Choroid plexus epithelial cell (primary cell): ENCODE results near the gene UNC93B1.

ENCODE experiments used
- DNase-seq: peaks from one replicate; pipeline ENCODE4 v3.0.0-alpha.2; 2010; ENCODE audit warnings: low read depth
- H3K4me3 ChIP-seq: 2 replicates; pipeline ENCODE4 v1.5.1; 2011; ENCODE audit warnings: low read depth, mild to moderate bottlenecking, control low read depth, low read length, moderate library complexity
- CTCF ChIP-seq: conservative IDR thresholded peaks from 2 replicates; pipeline ENCODE4 v1.5.1; 2011; ENCODE audit warnings: low read depth, mild to moderate bottlenecking, control low read depth, inconsistent platforms, low read length, moderate library complexity

Gene UNC93B1

GRCh38 chr11:68049509-68050370 is 45.8 kb upstream of the UNC93B1 start:
- peak; percentile 47 for DNase-seq
- no peak for TF ChIP-seq CTCF
- no peak overlapping the region for H3K4me3 ChIP-seq

DNA sequence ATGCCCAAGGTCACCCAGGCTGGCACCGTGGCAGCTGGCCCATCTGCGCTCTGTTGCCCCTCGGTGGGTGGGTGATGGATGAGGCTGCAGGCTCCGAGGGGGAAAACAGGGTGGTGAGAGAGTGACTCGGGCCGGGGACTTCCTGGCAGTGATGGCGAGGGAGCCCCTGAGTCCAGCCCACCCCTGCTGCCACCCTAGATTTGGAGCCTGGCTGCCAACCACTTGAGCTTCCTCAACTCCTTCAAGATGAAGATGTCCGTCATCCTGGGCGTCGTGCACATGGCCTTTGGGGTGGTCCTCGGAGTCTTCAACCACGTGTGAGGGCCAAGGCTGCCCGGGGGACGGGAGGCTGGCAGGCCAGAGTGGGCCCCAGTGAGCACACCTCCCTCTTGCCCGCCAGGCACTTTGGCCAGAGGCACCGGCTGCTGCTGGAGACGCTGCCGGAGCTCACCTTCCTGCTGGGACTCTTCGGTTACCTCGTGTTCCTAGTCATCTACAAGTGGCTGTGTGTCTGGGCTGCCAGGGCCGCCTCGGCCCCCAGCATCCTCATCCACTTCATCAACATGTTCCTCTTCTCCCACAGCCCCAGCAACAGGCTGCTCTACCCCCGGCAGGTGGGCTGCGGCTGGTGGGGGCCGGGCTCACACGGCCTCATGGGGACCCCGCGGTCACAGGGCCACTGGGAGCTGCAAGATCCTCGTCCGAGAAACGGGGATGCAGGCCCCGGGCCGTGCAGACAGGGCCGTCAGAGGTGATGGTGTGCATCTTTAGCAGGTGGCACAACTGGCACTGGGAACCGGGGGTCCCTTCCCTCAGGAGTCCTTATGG is 45.0 kb upstream of the UNC93B1 start:
- TF ChIP-seq CTCF, result no peak

DNA sequence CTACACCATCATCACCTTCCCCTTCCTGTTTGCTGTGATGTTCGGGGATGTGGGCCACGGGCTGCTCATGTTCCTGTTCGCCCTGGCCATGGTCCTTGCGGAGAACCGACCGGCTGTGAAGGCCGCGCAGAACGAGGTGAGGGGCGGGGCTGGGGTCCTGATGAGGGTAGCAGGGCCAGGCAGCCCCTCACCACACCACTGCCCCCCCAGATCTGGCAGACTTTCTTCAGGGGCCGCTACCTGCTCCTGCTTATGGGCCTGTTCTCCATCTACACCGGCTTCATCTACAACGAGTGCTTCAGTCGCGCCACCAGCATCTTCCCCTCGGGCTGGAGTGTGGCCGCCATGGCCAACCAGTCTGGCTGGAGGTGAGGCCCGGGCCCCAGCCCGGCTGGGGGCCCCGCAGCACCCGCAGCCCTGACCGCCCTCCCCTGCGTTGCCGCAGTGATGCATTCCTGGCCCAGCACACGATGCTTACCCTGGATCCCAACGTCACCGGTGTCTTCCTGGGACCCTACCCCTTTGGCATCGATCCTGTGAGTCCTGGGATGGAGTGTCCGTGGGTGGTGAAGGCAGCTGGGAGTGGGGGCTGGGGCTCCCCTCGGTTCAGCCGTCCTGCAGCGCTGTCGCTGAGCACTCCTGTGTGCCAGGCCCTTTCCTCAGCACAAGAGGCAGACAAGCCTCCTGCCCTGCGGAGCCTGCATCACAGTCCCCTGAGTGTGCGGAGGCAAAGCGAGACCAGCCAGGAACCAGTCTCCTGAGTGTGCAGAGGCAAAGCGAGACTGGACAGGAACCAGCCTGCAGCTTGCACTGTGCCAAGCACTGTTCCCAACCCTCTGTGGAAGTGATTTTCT is 43.8 kb upstream of the UNC93B1 start:
- DNase-seq, result no peak
- TF ChIP-seq CTCF, result no peak
- no peak overlapping the region for H3K4me3 ChIP-seq

More for the DNA sequence above, 45.0 kb upstream of the UNC93B1 start:
- DNase-seq, result no peak
- no peak overlapping the region for H3K4me3 ChIP-seq

- TF ChIP-seq CTCF, result no peak
- no peak overlapping the region for H3K4me3 ChIP-seq
These were observed 41.0 kb upstream of the UNC93B1 start for GRCh38 chr11:68044898-68045351.

DNA sequence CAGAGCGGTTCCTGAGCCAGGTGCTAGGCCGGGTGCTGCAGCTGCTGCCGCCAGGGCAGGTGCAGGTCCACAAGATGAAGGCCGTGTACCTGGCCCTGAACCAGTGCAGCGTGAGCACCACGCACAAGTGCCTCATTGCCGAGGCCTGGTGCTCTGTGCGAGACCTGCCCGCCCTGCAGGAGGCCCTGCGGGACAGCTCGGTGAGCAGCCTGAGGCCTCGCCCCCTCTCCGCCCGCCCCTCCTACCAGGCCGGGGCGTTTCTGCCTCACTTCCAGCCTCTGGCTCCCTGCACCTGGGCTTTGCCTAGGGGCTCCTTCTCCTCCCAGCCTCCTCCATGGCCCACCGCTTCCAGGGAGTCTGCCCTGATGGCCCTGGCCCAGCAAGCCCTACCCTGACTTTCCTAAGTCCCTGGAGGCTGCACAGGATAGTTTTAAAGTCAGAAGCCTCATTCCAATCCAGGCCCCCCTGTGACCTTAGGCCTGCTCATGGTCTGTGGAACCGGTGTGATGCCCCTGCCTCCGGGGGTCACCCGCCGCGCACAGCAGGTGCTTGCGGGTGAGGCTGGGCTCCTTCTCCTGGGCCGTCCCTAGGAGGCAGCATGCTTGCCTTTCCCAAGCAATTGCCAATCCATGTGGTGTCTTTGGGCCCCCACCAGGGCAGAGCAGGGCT is 40.4 kb upstream of the UNC93B1 start:
- H3K4me3 ChIP-seq, result peak overlapping the region; percentile 3
- peak; percentile 24 for TF ChIP-seq CTCF
- no peak for DNase-seq

More at GRCh38 chr11:68044898-68045351, 41.0 kb upstream of the UNC93B1 start:
- DNase-seq, result no peak
